RWPE1 (cell line): ENCODE measurements around the gene S100A10.
A peak's percentile ranks its signal among the peaks of the same experiment; 100 is the strongest.

Experiments
- CTCF ChIA-PET: fragments of 350-600 bp; sonication (Branson Sonifier 250); formaldehyde crosslinking; extraction: SDS; loops from one replicate; lab custom pipeline; 2021; lab: Yijun Ruan, JAX
- POLR2A ChIA-PET: fragments of 400-600 bp; formaldehyde crosslinking; extraction: SDS; loops from one replicate; lab custom pipeline; 2020; ENCODE audit warnings: antibody characterized with exemption; ENCODE audit not compliant: low non-redundant PET; lab: Yijun Ruan, JAX
- DNase-seq: peaks from one replicate; pipeline ENCODE4 v3.0.0; 2012; ENCODE audit warnings: low spot score
- H3K27ac ChIP-seq: fragments of 450-650 bp; 2 replicates; pipeline ENCODE4 v1.5.1; 2017
- CTCF ChIP-seq: fragments of 450-650 bp; conservative IDR thresholded peaks from 2 replicates; pipeline ENCODE4 v1.5.1; 2017; ENCODE audit warnings: low read depth, mild to moderate bottlenecking

The S100A10 gene

GRCh38 chr1:151948506-151948905 lies 45.2 kb downstream of the S100A10 start:
- no peak for DNase-seq
- ChIA-PET CTCF (no interaction called here), POLR2A (no interaction called here)
- H3K27ac ChIP-seq, result peak overlapping the region; percentile 83
- TF ChIP-seq CTCF, result no peak

GRCh38 chr1:151947140-151947539 lies 46.5 kb downstream of the S100A10 start:
- no peak for DNase-seq
- peak overlapping the region; percentile 83 for H3K27ac ChIP-seq
- no peak for TF ChIP-seq CTCF
- POLR2A ChIA-PET, result no interaction called here
- CTCF ChIA-PET, result interaction anchor here (1.1 kb wide), 1 partner anchor 21 kb away, joined by 3 read pairs; no protein-coding TSS in a partner anchor

- ChIA-PET CTCF (interaction anchor here (0.6 to 1.1 kb wide), 3 partner anchors 22 to 81 kb away, joined by 3 to 7 read pairs (median 3); no protein-coding TSS in a partner anchor), POLR2A (no interaction called here)
- TF ChIP-seq CTCF, result no peak
- H3K27ac ChIP-seq, result no peak overlapping the region
- peak; percentile 94 for DNase-seq
Observed at GRCh38 chr1:151945725-151946722, 47.6 kb downstream of the S100A10 start.

- TF ChIP-seq CTCF, result no peak
- POLR2A ChIA-PET, result no interaction called here
- peak overlapping the region; percentile 76 for H3K27ac ChIP-seq
- CTCF ChIA-PET, result no interaction called here
- no peak for DNase-seq
Observed at GRCh38 chr1:151944857-151945575, 48.6 kb downstream of the S100A10 start.

DNA sequence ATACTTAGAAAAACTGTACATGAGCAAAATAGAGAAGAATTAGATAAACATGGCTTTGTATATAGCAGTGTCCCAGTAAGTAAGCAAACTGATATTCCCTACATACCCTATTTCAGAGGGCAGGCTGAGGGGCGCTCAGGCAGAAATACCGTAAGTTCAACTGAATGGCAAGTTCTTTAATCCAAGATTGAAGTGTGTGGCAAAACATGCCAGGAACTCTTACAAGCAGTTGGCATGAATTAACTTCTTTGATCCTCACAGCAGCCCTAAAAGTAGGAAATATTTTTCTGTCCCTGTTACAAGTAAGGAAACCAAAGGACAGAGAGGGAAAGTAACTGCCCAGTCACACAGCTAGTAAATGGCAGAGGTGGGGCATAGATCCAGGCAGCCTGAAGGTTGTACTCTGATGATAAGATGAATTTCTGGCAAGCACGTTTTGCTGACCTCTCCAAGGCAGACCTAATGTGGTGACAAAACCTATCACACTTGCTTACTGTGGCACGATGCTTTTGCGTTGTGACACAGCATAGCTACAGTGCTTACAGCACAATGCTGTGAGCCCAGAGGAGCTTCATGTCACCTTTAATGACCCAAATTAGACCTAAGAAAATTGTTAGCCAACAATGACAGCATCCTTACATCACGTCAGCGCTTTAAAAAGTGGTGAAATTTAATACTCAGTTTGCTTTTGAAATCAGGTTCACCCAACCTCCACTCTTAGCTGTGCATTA lies 49.4 kb downstream of the S100A10 start:
- H3K27ac ChIP-seq, result peak overlapping the region; percentile 76
- CTCF ChIA-PET, result no interaction called here
- POLR2A ChIA-PET, result no interaction called here
- DNase-seq, result no peak
- no peak for TF ChIP-seq CTCF

GRCh38 chr1:151943591-151943990 lies 50.1 kb downstream of the S100A10 start:
- CTCF ChIA-PET, result no interaction called here
- no peak overlapping the region for H3K27ac ChIP-seq
- POLR2A ChIA-PET, result no interaction called here
- DNase-seq, result no peak
- no peak for TF ChIP-seq CTCF
